ENCODE results near the gene KCNT2. TPM values are rescaled to one million over a fixed set of nuclear protein-coding genes. Genes with fewer than 3 reads are reported as not detected.

The KCNT2 gene
- total RNA-seq, 5 donors from 2014 or later (not counting 1 experiment from before 2014, with no cell fraction given), result 0.07 TPM; not detected in 4

DNA sequence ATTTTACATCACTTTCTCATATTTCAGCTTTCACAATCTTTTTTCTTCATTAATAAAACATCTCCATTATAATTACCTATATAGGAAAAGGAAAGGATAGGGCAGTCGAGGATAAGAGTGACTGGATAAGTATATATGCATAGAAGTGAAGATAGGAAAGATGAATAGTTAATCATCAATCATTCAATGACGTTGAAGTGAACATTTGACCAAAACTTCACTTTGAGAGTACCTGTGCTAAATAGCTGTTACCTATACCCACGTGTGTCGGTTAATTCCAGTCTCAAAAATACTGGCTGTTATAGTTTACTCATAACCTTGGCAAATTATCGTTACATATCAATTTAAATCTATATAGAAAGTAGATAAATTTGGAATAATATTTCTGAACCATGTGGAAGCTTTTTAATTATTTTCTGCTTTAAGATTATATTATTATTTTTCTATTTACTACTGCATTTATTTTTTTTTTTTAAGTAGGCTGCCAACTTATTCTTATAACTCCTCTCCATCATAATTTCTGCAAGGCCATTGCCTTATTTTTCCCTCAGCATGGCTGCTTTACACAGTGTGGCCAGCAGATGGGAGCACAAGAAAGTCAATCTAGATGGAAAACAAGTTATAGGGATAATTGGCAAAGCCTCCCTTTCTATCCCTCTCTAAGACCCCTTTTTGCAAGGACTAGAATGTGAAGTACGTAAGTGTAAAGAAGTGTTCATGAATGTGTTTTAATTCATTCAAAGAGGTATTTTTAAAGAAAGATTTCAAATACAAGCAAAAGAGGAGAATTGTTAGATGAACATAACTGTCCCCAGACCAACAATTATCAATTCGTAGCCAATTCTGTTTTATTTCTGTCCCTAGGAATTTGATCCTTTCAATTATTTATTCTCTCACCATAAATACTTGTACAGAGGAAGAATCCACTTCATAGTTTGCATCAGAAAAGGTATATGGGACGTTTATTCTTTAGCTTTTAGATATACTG lies 290.4 kb downstream of the KCNT2 start:
- H3K27ac Mint-ChIP-seq, result no peak overlapping the region
- no peaks in the 10 kb centered on the region for H3K36me3 Mint-ChIP-seq
- no peaks in the 10 kb centered on the region for H3K9me3 Mint-ChIP-seq
- DNase-seq (no peak), ATAC-seq (replicated peaks in 1 of 4) (no peak)
- Histone ChIP-seq H3K27me3 (replicated peaks in 1 of 2; ENCODE audit: control insufficient read depth in 2 of 2, extremely low read depth in 1 of 2, insufficient read depth in 2 of 2, low read length in 1 of 2) (no peaks in the 10 kb centered on the region), H3K36me3 (ENCODE audit: control insufficient read depth in 2 of 2, extremely low read depth in 1 of 2, insufficient read depth in 1 of 2, low read length in 1 of 2) (no peaks in the 10 kb centered on the region), H3K4me3 (ENCODE audit: control insufficient read depth in 1 of 2, extremely low read depth in 1 of 2, low read length in 1 of 2) (no peak overlapping the region), H3K9me3 (no peaks in the 10 kb centered on the region), H3K4me1 (ENCODE audit: control insufficient read depth in 1 of 2, extremely low read depth in 1 of 2, insufficient read depth in 2 of 2, low read length in 2 of 2) (no peaks in the 10 kb centered on the region), H3K27ac (ENCODE audit: low read length) (no peak overlapping the region)
- no CpG with 5 or more reads among the region's 8 CpGs for WGBS (ENCODE audit: insufficient coverage)
- ChIA-PET CTCF (no interaction called here), POLR2A (interaction anchor here in 1 of 2 donors (0.7 kb wide), 2 partner anchors 10 to 227 kb away, joined by 4 to 5 read pairs; no protein-coding TSS in a partner anchor)
- no peak overlapping the region for H3K4me3 Mint-ChIP-seq
- H3K4me1 Mint-ChIP-seq, result no peaks in the 10 kb centered on the region
- no peaks in the 10 kb centered on the region for H3K27me3 Mint-ChIP-seq

DNA sequence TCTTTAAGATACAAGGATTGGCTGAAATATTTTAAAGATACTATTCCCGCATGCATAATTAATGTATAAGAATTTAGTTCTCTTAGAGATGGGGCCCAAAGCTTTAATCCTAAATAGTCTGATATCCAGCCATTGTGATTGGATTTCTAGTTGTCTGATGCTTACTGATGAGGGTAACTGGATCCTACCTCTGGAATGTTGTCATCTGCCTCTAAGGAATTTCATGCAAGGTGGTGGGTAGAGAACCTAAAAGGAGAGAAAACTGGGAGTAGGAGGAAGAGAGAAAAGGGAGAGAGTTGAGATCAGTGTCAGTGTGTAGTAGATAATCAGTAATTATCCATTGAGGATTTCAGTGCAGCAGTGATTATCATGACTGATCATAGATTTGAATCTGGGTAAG lies 295.5 kb downstream of the KCNT2 start:
- H3K4me3 ChIP-seq (ENCODE audit: control insufficient read depth in 1 of 2, extremely low read depth in 1 of 2, low read length in 1 of 2), result no peak overlapping the region
- no peak for ATAC-seq (replicated peaks in 1 of 4)
- H3K36me3 Mint-ChIP-seq, result no peaks in the 10 kb centered on the region
- DNase-seq, result no peak
- no peaks in the 10 kb centered on the region for H3K4me1 Mint-ChIP-seq
- no peak overlapping the region for H3K27ac ChIP-seq (ENCODE audit: low read length)
- no CpG with 5 or more reads among the region's 1 CpG for WGBS (ENCODE audit: insufficient coverage)
- H3K9me3 Mint-ChIP-seq, result no peaks in the 10 kb centered on the region
- H3K4me1 ChIP-seq (ENCODE audit: control insufficient read depth in 1 of 2, extremely low read depth in 1 of 2, insufficient read depth in 2 of 2, low read length in 2 of 2), result no peaks in the 10 kb centered on the region
- no peaks in the 10 kb centered on the region for H3K9me3 ChIP-seq
- no peaks in the 10 kb centered on the region for H3K27me3 Mint-ChIP-seq
- no peaks in the 10 kb centered on the region for H3K36me3 ChIP-seq (ENCODE audit: control insufficient read depth in 2 of 2, extremely low read depth in 1 of 2, insufficient read depth in 1 of 2, low read length in 1 of 2)
- POLR2A ChIA-PET, result no interaction called here
- H3K4me3 Mint-ChIP-seq, result no peak overlapping the region
- no peaks in the 10 kb centered on the region for H3K27me3 ChIP-seq (replicated peaks in 1 of 2; ENCODE audit: control insufficient read depth in 2 of 2, extremely low read depth in 1 of 2, insufficient read depth in 2 of 2, low read length in 1 of 2)
- CTCF ChIA-PET, result no interaction called here
- H3K27ac Mint-ChIP-seq, result no peak overlapping the region

DNA sequence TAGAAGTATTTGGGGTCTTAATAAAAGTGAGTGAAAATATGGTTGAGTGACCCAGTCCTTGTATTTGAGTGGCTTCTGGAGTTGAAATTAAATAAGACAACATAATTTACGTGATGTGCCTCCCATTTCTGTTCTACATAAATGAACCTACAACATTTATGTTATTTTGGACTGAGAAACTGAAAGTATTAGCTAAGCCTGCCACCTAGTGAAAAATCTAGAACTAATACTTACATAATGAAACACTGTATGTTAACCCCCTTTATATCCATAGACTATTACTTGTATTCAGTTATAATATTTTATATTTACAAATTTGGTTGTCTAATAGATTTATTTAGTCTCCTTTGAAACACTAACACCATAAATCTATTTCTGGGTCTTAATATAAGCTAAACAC lies 298.9 kb downstream of the KCNT2 start:
- H3K4me1 Mint-ChIP-seq, result no peaks in the 10 kb centered on the region
- no peak overlapping the region for H3K4me3 Mint-ChIP-seq
- H3K27me3 ChIP-seq (replicated peaks in 1 of 2; ENCODE audit: control insufficient read depth in 2 of 2, extremely low read depth in 1 of 2, insufficient read depth in 2 of 2, low read length in 1 of 2), result no peaks in the 10 kb centered on the region
- no peaks in the 10 kb centered on the region for H3K27me3 Mint-ChIP-seq
- no CpG with 5 or more reads among the region's 1 CpG for WGBS (ENCODE audit: insufficient coverage)
- ChIA-PET POLR2A (interaction anchor here in 1 of 2 donors (0.5 kb wide), 1 partner anchor 133 kb away, joined by 8 read pairs; no protein-coding TSS in a partner anchor), CTCF (no interaction called here)
- H3K9me3 ChIP-seq, result no peaks in the 10 kb centered on the region
- no peak for ATAC-seq (replicated peaks in 1 of 4)
- no peaks in the 10 kb centered on the region for H3K36me3 Mint-ChIP-seq
- H3K27ac ChIP-seq (ENCODE audit: low read length), result no peak overlapping the region
- H3K36me3 ChIP-seq (ENCODE audit: control insufficient read depth in 2 of 2, extremely low read depth in 1 of 2, insufficient read depth in 1 of 2, low read length in 1 of 2), result no peaks in the 10 kb centered on the region
- no peak for DNase-seq
- H3K27ac Mint-ChIP-seq, result no peak overlapping the region
- no peaks in the 10 kb centered on the region for H3K4me1 ChIP-seq (ENCODE audit: control insufficient read depth in 1 of 2, extremely low read depth in 1 of 2, insufficient read depth in 2 of 2, low read length in 2 of 2)
- no peaks in the 10 kb centered on the region for H3K9me3 Mint-ChIP-seq
- H3K4me3 ChIP-seq (ENCODE audit: control insufficient read depth in 1 of 2, extremely low read depth in 1 of 2, low read length in 1 of 2), result no peak overlapping the region

DNA sequence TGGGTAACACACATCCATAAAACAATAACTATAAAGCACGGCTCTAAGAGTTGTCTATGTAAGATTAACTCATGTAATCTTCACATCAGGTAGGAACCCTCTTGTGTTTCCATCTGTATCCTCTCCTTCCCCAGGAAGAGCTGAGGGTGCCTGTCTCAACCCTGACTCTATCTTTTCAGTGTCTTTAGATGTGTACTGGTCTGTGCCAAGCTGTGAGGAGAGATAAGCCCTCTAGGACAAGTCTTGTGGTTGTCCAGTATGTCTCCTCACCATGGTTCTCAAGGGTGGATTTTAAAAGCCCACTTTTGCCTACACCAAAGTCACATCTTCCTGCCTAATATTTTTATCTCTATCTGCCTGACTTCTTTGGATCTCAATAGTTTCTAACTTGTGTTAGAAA lies 300.1 kb downstream of the KCNT2 start:
- H3K27me3 ChIP-seq (replicated peaks in 1 of 2; ENCODE audit: control insufficient read depth in 2 of 2, extremely low read depth in 1 of 2, insufficient read depth in 2 of 2, low read length in 1 of 2), result no peaks in the 10 kb centered on the region
- no peaks in the 10 kb centered on the region for H3K36me3 ChIP-seq (ENCODE audit: control insufficient read depth in 2 of 2, extremely low read depth in 1 of 2, insufficient read depth in 1 of 2, low read length in 1 of 2)
- Mint-ChIP-seq H3K4me1 (no peaks in the 10 kb centered on the region), H3K27me3 (no peaks in the 10 kb centered on the region), H3K9me3 (no peaks in the 10 kb centered on the region), H3K36me3 (no peaks in the 10 kb centered on the region), H3K4me3 (no peak overlapping the region), H3K27ac (no peak overlapping the region)
- ChIA-PET POLR2A (no interaction called here), CTCF (no interaction called here)
- no peak for DNase-seq
- H3K27ac ChIP-seq (ENCODE audit: low read length), result no peak overlapping the region
- H3K4me1 ChIP-seq (ENCODE audit: control insufficient read depth in 1 of 2, extremely low read depth in 1 of 2, insufficient read depth in 2 of 2, low read length in 2 of 2), result no peaks in the 10 kb centered on the region
- H3K9me3 ChIP-seq, result no peaks in the 10 kb centered on the region
- H3K4me3 ChIP-seq (ENCODE audit: control insufficient read depth in 1 of 2, extremely low read depth in 1 of 2, low read length in 1 of 2), result no peak overlapping the region
- no CpG with 5 or more reads among the region's 1 CpG for WGBS (ENCODE audit: insufficient coverage)
- no peak for ATAC-seq (replicated peaks in 1 of 4)

DNA sequence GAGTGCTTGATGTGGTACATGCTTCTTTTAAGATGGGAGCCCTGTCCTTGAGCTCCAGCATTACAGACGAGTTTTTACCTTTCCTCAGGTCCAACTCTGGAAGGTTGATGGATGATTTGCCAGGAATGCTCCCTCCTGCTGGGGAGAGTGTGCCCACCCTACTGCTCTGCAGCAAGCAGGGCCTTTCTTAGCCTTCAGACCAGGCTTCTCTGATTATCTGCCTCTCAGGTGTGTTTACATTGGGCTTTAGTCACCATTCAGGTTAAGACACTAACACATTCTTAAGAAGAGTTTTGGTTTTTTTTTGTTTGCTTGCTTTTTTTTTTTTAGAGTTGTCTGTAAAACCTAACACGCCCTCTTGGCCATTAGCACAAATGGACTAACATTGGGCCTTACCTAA lies 301.8 kb downstream of the KCNT2 start:
- no peaks in the 10 kb centered on the region for H3K4me1 Mint-ChIP-seq
- no peak for ATAC-seq (replicated peaks in 1 of 4)
- no peaks in the 10 kb centered on the region for H3K4me1 ChIP-seq (ENCODE audit: control insufficient read depth in 1 of 2, extremely low read depth in 1 of 2, insufficient read depth in 2 of 2, low read length in 2 of 2)
- no CpG with 5 or more reads among the region's 2 CpGs for WGBS (ENCODE audit: insufficient coverage)
- no peaks in the 10 kb centered on the region for H3K36me3 ChIP-seq (ENCODE audit: control insufficient read depth in 2 of 2, extremely low read depth in 1 of 2, insufficient read depth in 1 of 2, low read length in 1 of 2)
- no peak overlapping the region for H3K4me3 Mint-ChIP-seq
- H3K36me3 Mint-ChIP-seq, result no peaks in the 10 kb centered on the region
- ChIA-PET POLR2A (no interaction called here), CTCF (no interaction called here)
- H3K4me3 ChIP-seq (ENCODE audit: control insufficient read depth in 1 of 2, extremely low read depth in 1 of 2, low read length in 1 of 2), result no peak overlapping the region
- DNase-seq, result no peak
- H3K27me3 ChIP-seq (replicated peaks in 1 of 2; ENCODE audit: control insufficient read depth in 2 of 2, extremely low read depth in 1 of 2, insufficient read depth in 2 of 2, low read length in 1 of 2), result no peaks in the 10 kb centered on the region
- no peak overlapping the region for H3K27ac ChIP-seq (ENCODE audit: low read length)
- H3K9me3 ChIP-seq, result no peaks in the 10 kb centered on the region
- H3K9me3 Mint-ChIP-seq, result no peaks in the 10 kb centered on the region
- no peak overlapping the region for H3K27ac Mint-ChIP-seq
- H3K27me3 Mint-ChIP-seq, result no peaks in the 10 kb centered on the region

DNA sequence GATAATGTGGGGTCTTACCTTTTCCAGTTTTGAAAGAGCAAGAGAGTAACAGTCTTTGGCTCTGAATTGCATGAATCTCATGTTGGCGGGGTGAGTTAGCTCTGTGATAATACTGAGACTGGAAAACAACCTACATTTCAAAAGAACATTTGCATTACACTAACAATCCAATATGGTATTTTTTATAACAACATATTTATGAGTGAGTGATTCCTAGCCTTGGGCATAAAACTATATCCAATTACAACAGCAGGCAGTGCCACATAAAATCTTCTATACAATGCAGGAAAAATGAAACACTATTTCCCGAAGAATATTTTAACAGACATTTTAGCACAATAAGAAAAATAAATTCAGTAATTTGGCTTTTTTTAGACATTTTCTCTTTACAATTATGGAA lies 303.0 kb downstream of the KCNT2 start:
- no peaks in the 10 kb centered on the region for H3K36me3 Mint-ChIP-seq
- H3K4me3 Mint-ChIP-seq, result no peak overlapping the region
- Histone ChIP-seq H3K27ac (ENCODE audit: low read length) (no peak overlapping the region), H3K36me3 (ENCODE audit: control insufficient read depth in 2 of 2, extremely low read depth in 1 of 2, insufficient read depth in 1 of 2, low read length in 1 of 2) (no peaks in the 10 kb centered on the region), H3K9me3 (no peaks in the 10 kb centered on the region), H3K4me3 (ENCODE audit: control insufficient read depth in 1 of 2, extremely low read depth in 1 of 2, low read length in 1 of 2) (no peak overlapping the region), H3K27me3 (replicated peaks in 1 of 2; ENCODE audit: control insufficient read depth in 2 of 2, extremely low read depth in 1 of 2, insufficient read depth in 2 of 2, low read length in 1 of 2) (no peaks in the 10 kb centered on the region), H3K4me1 (ENCODE audit: control insufficient read depth in 1 of 2, extremely low read depth in 1 of 2, insufficient read depth in 2 of 2, low read length in 2 of 2) (no peaks in the 10 kb centered on the region)
- no peaks in the 10 kb centered on the region for H3K9me3 Mint-ChIP-seq
- ATAC-seq (replicated peaks in 1 of 4) (no peak), DNase-seq (no peak)
- ChIA-PET POLR2A (no interaction called here), CTCF (no interaction called here)
- no CpG with 5 or more reads among the region's 2 CpGs for WGBS (ENCODE audit: insufficient coverage)
- no peak overlapping the region for H3K27ac Mint-ChIP-seq
- no peaks in the 10 kb centered on the region for H3K27me3 Mint-ChIP-seq
- no peaks in the 10 kb centered on the region for H3K4me1 Mint-ChIP-seq

Measured in T-cell (primary cell).